ENCODE results near the gene OVAAL.

DNA sequence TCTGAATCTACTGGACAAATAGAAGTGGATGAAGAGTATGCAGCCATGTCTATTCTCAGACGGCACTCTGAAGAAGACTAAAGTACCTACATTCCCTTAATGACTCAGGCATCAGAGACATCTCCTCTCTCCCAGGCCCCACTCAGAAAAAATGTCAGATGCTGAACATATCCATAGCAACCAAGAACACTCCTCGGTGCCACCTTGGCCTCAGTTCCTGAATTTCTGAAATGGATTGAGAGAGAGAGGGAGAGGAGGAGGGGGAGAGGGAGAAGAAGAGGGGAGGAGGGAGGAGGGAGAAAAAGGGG is 16.0 kb upstream of the OVAAL start:
- TF ChIP-seq POLR2A (IDR thresholded peaks at IDR 0.05; ENCODE audit: low read depth, low read length), result no peak
- TF ChIP-seq, protein P1, sequence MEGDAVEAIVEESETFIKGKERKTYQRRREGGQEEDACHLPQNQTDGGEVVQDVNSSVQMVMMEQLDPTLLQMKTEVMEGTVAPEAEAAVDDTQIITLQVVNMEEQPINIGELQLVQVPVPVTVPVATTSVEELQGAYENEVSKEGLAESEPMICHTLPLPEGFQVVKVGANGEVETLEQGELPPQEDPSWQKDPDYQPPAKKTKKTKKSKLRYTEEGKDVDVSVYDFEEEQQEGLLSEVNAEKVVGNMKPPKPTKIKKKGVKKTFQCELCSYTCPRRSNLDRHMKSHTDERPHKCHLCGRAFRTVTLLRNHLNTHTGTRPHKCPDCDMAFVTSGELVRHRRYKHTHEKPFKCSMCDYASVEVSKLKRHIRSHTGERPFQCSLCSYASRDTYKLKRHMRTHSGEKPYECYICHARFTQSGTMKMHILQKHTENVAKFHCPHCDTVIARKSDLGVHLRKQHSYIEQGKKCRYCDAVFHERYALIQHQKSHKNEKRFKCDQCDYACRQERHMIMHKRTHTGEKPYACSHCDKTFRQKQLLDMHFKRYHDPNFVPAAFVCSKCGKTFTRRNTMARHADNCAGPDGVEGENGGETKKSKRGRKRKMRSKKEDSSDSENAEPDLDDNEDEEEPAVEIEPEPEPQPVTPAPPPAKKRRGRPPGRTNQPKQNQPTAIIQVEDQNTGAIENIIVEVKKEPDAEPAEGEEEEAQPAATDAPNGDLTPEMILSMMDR (IDR thresholded peaks at IDR 0.05; ENCODE audit: extremely low read depth in 1 of 2, insufficient read depth in 1 of 2, low read depth in 1 of 2, low read length in 2 of 2), result no peak
- no peak for TF ChIP-seq GATA2 (IDR thresholded peaks at IDR 0.05; ENCODE audit: insufficient read depth, insufficient read length, low read depth, low read length)
- TF ChIP-seq POLR2AphosphoS5 (IDR thresholded peaks at IDR 0.05; ENCODE audit: insufficient read depth, low read depth, low read length), result no peak
- TF ChIP-seq, protein P2, sequence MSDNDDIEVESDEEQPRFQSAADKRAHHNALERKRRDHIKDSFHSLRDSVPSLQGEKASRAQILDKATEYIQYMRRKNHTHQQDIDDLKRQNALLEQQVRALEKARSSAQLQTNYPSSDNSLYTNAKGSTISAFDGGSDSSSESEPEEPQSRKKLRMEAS (IDR thresholded peaks at IDR 0.05; ENCODE audit: insufficient read depth, insufficient read length), result no peak
- TF ChIP-seq EZH2 (IDR thresholded peaks at IDR 0.05; ENCODE audit: borderline replicate concordance, low read depth, low read length, severe bottlenecking), result no peak
- no peak for TF ChIP-seq MYC (IDR thresholded peaks at IDR 0.05; ENCODE audit: low read depth, low read length)
- no peak for TF ChIP-seq FOS (IDR thresholded peaks at IDR 0.05; ENCODE audit: borderline replicate concordance, insufficient read depth, low read length)
- TF ChIP-seq JUN (IDR thresholded peaks at IDR 0.05; ENCODE audit: borderline replicate concordance, insufficient read depth, insufficient read length, low read depth), result no peak
